IMR-90 (cell line): Measurements from ENCODE around the gene E4F1.

Experiments
- BHLHE40 ChIP-seq: fragments of 150-350 bp; IDR thresholded peaks from 2 replicates; pipeline ENCODE4 v1.6.1; 2016; ENCODE audit warnings: mild to moderate bottlenecking, low read depth, low read length
- CEBPB ChIP-seq: IDR thresholded peaks from 2 replicates; pipeline ENCODE4 v1.6.1; 2012; ENCODE audit warnings: low read depth, low read length, improper control_type of control experiment
- CHD1 ChIP-seq: IDR thresholded peaks from 2 replicates; pipeline ENCODE4 v1.6.1; 2012; ENCODE audit warnings: low read depth, low read length, improper control_type of control experiment
- CTCF ChIP-seq: conservative IDR thresholded peaks from 2 replicates; pipeline ENCODE4 v1.5.1; 2012; ENCODE audit warnings: mild to moderate bottlenecking, low read depth, low read length, improper control_type of control experiment
- ELK1 ChIP-seq: fragments of 150-350 bp; IDR thresholded peaks from 2 replicates; pipeline ENCODE4 v1.6.1; 2016; ENCODE audit warnings: low read depth, mild to moderate bottlenecking, low read length, moderate library complexity, borderline replicate concordance
- MAZ ChIP-seq: IDR thresholded peaks from 2 replicates; pipeline ENCODE4 v1.6.1; 2012; ENCODE audit warnings: low read depth, mild to moderate bottlenecking, low read length, improper control_type of control experiment, moderate library complexity, borderline replicate concordance
- MXI1 ChIP-seq: IDR thresholded peaks from 2 replicates; pipeline ENCODE4 v1.6.1; 2012; ENCODE audit warnings: low read depth, mild to moderate bottlenecking, low read length, moderate library complexity, borderline replicate concordance
- NFE2L2 ChIP-seq: fragments of 150-350 bp; IDR thresholded peaks from 2 replicates; pipeline ENCODE4 v1.6.1; 2016; ENCODE audit warnings: low read depth, mild to moderate bottlenecking, low read length
- POLR2A ChIP-seq: IDR thresholded peaks from 2 replicates; pipeline ENCODE4 v1.6.1; 2012; ENCODE audit warnings: mild to moderate bottlenecking, low read depth, low read length
- RAD21 ChIP-seq: IDR thresholded peaks from 2 replicates; pipeline ENCODE4 v1.6.1; 2012; ENCODE audit warnings: low read length, improper control_type of control experiment
- RCOR1 ChIP-seq: IDR thresholded peaks from 2 replicates; pipeline ENCODE4 v1.6.1; 2012; ENCODE audit warnings: mild to moderate bottlenecking, low read length, improper control_type of control experiment; ENCODE audit not compliant: insufficient replicate concordance
- RFX5 ChIP-seq: IDR thresholded peaks from 2 replicates; pipeline ENCODE4 v1.8.0; 2012; ENCODE audit warnings: low read depth, mild to moderate bottlenecking, low read length, moderate library complexity

GRCh38 chr16:2243781-2244180 lies 20.4 kb downstream of the E4F1 start:
- TF ChIP-seq CTCF = no peak
- no peak for TF ChIP-seq RFX5
- TF ChIP-seq RAD21 = no peak
- TF ChIP-seq BHLHE40 = no peak
- TF ChIP-seq POLR2A = no peak
- no peak for TF ChIP-seq CHD1
- no peak for TF ChIP-seq RCOR1
- TF ChIP-seq CEBPB = no peak
- TF ChIP-seq NFE2L2 = no peak
- no peak for TF ChIP-seq ELK1
- no peak for TF ChIP-seq MXI1
- TF ChIP-seq MAZ = no peak
